NCI-H2081 (cell line): ENCODE data around the gene TMEM208.

Experiments
- DNase-seq, 2 experiments: peaks; one replicate each; lab custom pipeline; 2025; lab: John Stamatoyannopoulos, UW

The TMEM208 gene

DNA sequence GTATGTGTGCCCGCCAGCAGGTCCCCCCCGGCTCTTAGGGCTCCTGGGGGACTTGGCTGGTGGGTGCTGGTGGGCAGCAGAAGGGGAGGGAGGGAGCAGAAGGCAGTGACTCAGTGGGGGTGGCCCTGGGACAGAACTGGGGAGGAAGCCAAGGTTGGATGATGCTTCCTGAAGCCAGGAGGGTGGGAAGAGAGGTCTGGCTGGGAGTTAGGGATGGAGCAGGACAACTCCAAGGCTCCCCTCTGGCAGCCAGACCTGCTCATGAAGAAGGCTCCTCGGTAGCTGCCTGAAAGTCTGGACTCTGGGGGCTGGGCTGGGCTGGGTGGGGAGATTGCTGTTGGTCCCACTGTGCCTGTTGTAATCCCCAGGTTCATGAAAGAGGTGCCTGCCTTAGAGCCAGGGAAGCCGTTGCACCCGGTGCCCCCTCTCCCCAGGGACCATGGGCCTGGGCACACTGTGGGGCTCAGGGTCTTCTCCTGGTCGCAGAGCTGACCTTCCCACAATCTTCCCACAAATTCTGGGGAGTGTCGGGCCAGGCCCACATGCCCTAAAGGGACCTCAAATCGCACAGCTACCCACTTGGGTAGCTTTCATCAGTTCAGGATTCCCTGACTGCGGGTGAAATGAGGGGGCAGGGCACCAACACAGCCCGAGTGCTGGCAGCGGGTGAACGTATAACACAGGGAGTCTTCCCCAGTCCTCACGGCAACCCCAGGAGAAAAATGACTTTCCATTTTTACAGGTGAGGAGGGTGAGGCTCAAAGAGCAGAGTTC, 51.3 kb downstream of the TMEM208 start:
- DNase-seq: no peak
